DMS53 treated with DMSO at 0.1 percent for 48 hours (cell line): ENCODE data around the gene CEP170B.
"Not testable (repeated sequence)": the region's sequence is repeated elsewhere in the genome, so short reads cannot be mapped to it uniquely, and the experiment has no call there.

Source experiments
- DNase-seq: peaks from one replicate; lab custom pipeline; 2025; ENCODE audit not compliant: unreplicated experiment; lab: John Stamatoyannopoulos, UW

The CEP170B gene

DNA sequence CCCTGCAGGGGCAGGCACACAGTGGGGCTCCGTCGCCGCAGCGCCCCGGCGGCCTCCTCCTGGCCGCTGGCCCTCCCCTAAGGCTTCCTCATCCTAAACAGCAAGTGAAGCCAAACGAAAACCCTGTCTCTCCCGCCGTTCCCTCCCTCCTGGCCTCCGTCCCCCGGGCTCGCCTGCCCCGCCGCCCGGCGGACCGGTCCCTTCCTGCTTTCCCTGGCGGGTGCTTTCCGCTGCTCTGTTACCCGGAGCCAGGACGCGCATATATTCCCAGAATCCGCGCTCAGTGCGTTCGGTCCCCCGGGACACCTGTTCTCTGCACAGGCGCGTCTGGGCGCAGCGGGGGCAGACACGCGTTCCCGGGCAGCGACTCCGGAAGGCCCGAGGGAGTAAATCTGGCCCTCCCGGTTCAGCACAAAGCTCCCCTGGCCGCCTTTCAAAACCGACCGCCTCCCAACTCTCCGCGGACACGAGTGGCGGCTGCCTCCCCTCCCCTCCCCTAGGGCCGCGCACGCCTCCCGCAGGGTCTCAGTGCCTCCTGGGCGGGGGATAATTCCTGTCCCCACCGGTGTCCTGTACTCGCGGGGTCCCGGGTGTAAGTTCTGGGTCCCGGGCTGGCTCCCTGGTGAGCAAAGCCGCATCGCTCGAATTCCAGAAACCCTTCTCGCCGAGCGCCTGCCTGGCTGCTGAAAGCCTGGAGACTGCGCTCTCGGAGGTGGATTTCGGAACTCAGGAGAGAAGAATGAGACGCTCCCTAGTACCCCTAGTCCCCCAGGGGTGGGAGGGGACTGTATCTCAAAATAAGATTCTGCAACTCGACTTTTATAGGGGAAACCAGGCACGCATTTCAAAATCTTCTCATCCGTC, 21.4 kb upstream of the CEP170B start:
- no peak for DNase-seq

DNA sequence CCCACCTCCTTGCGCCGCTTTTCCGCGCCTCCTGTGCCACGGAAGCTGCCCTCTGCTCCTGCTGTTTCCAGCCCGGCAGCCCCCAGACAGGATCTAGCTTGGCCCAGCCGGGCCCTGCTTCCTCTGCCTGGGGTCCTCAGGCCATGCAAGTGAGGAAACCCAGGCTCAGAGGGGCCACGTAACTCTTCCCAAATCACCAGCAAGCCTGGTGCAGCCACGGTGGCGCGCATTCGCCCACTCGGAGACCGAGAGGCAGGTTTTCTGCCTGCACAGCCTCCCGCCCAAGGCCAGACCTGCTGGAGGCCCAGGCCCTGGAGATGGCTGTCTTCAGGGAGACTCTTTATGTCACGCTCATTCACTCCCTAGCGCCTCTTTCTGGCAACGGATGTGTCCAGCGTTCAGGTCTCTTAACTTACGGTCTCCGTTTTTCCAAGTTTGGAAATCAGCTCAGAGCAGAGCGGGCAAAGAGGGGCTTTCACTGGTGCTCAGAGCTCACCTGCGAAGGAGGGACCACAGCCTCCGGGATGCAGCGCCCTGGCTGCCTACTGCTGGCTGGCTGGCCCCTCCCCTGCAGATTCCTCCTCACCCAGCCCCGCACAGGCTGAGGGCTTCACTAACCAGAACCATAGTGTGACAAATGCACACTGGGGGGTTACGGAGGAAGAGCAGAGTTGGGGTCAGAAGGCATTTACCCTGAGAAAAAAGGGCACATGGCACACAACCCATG, 20.6 kb upstream of the CEP170B start:
- DNase-seq = no peak

DNA sequence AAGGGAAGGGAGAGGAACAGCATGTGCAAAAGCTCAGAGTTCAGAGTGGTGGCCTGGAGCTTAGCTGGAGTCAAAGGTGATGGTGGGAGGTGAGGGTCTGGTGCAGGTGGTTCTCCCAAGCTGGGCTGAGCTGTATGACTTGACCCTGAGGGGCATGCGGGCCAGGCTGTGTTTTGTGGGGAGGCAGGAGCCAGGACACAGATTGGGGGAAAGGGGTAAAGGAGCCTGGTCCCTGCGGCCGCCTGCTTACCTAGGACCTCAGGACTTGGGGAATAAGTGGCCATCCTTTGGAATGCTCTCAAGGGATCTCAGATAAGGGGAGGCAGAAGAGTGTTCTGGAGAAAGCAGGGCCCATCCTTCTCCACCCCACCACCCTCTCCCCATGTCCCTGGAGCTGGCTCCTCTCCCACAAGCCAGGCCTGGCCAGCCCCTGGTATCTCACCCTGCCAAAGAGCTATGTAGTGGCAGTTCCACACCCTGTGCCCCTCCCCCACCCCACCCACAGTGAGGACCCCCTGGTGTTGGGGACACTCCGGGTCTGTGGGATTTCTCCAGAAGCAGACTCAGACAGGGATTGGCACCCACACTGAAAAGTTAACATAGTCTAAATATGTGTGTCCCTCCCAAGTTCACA, 19.9 kb upstream of the CEP170B start:
- no peak for DNase-seq

DNA sequence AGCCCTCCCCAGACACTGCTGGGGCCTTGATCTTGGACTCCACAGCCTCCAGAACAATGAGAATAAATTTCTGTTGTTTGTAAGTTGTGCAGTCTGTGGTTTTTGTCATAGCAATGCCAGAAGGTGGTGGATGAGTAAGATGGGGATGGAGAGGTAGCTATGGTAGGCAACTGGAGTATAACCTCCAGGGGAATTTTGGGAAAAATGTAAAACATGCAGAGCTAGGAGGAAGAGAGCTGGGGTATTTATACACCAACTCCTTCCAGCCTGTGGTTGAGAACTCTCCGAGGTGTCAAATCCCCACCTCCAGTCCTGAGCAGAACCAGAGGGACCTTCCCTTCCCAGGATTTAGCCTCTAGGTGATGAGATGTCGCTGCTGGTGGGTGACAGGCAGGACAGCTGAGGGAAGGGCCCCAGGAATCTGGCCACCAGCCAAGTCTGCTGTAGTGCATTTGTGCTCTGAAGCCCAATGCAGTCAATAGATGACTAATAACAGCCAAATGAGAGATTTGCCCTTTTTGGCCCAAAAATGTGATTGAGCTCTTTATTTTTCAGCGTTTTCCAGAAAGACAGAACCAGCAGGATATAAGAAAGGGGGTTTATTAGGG, 19.1 kb upstream of the CEP170B start:
- DNase-seq = no peak

DNA sequence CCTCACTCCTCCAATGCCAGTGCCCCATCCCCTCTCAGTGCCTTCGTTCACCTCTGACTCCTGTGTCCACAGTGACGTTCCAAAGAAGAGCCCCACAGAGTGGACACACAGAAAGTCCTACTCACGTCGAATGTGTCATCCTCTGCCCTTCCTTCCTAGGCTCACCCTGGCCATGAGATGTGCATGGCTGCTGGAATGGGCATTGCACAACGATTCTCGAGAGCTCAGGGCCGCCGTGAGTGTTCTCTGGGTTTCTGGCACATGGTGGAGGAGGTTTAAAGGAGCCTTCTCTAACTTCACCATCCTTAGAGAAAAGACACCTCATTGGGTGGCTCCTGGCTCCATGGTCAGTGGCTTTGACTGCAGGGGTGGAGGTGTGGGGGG, 12.8 kb upstream of the CEP170B start:
- DNase-seq = no peak

DNA sequence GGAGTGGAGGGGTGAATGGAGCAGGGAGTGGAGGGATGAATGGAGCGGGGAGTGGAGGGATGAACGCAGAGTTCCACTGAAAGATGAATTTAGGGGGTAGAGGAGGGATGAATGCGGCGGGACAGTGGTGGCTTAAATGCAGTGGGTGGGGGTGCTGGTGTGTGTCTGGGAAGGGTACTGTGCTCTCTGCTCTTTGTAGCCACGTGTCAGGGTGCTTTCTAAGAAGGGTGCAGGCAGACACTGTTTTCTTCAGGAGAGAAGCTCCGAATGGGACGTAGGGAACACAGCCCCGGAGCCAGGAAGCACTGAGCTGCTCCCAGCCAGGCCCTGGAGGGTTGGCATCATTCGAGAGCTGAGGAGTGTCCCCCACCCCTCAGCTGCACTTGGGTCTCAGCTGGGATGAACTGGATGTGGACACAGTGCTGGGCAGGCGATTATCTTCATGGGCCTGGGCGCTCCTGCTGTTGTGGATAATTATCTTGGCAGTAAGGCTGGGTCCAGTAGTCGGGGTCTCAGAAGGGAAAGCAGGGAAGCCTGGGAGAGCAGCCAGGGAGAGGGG, 9.5 kb upstream of the CEP170B start:
- DNase-seq = no peak

DNA sequence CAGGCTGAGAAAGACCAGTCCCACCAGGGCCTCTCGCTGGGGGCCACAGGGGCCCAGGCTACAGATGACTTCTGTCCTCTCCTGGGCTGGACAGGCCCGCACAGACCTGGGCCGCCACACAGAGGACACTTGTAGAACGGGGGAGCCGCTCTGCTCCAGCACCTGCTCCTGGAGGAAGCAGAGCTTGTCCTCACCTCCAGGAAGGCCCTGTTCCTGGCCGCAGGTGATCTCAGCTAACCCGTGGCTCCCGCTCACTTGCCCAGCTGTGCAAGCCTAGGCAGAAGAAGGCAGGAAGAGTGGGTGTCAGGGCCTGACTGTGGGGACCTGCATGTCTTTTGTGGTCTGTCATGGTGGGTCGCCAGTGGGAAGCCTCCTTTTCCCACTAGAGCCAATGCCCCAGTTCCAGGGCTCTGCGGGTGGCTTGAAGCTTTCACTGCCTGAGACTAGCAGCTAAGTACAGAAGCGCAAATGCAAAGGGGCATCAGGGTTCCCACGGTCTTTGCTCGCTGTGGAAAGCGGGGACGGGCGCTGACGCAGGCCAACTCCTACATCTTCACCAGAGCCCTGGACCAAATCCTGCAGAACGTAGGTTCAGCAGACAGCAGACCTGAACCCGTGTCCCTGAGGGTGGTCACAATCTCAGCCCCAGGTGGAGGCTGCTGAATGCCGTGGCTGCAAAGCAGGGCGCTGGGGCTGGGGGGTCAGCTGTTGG, 8.8 kb upstream of the CEP170B start:
- DNase-seq = peak; percentile 11

DNA sequence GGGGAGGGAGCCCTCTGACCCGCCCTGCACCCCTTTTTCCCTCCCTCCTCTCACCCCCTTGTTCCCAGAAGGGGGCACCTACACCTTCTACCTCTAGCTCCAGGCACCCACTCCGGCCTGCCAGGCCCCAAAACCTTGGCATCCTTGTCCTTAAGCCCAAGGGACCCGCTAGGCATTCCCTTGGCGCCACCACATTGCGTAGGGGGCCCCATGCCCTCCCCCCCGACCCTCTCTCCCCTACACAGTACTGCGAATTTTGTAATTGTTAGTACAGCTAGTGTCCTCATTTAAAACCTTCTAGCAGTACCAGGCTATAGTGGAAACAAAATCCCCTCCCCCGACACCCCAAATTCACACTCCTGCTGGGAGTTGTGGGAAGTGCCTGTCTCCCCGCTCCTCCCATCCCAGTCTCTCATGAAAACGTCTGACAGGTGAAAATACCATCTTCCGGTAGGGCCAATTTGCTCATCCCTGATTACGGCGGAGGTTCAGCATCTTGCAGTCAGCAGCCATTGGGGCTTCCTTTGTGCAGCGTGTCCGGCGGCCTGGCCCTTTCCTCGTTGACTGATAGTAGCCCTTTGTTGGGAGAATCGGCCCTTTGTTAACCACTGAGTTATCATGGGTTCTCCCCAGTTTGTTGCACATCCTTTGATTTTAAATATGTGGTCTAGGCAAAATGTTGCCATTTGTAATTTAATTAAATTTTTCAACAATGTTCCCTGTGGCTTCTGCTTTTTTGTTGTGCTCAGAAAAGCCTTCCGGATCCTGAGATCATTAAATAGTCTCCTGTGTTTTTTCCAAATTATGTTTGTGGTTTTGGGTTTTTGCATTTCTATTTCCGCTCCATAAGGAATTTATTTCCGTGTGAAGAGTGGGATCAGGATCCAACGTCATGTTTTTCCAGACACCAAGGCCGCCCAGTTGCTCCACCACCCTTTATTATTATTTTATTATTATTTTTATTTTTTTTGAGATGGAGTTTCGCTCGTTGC, 7.9 kb upstream of the CEP170B start:
- no peak for DNase-seq

DNA sequence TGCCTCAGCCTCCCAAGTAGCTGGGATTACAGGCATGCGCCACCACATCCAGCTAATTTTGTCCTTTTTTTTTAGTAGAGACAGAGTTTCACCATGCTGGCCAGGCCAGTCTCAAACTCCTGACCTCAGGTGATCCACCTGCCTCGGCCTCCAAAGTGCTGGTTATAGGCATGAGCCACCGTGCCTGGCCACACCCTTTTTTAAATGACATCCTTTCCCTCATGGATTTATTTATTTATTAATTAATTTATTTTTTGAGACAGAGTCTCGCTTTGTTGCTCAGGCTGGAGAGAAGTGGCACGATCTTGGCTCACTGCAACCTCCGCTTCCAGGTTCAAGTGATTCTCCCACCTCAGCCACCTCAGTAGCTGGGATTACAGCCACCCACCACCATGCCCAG, 7.1 kb upstream of the CEP170B start:
- DNase-seq = not testable (repeated sequence)

DNA sequence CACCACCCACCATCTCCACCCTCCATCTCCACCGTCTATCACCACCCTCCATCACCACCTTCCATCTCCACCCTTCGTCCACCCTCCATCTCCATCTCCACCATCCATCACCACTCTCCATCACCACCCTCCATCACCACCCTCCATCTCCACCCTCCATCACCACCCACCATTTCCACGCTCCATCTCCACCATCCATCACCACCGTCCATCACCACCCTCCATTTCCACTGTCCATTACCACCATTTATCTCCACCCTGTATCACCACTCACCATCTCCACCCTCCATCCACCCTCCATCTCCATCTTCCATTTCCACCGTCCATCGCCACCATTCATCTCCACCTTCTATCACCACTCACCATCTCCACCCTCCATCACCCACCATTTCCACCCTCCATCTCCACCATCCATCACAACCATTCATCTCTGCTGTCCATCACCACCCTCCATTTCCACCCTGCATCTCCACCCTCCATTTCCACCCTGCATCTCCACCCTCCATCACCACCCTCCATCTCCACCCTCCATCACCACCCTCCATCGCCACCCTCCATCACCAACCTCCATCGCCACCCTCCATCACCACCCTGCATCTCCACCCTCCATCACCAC, 6.1 kb upstream of the CEP170B start:
- DNase-seq = no peak

DNA sequence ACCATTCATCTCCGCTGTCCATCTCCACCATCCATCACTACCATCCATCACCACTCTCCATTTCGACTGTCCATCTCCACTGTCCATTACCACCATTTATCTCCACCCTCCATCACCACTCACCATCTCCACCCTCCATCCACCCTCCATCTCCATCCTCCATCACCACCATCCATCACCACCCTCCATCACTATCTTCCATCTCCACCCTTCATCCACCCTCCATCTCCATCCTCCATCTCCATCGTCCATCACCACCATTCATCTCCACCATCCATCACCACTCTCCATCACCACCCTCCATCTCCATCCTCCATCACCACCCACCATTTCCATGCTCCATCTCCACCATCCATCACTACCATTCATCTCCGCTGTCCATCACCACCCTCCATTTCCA, 5.2 kb upstream of the CEP170B start:
- no peak for DNase-seq

DNA sequence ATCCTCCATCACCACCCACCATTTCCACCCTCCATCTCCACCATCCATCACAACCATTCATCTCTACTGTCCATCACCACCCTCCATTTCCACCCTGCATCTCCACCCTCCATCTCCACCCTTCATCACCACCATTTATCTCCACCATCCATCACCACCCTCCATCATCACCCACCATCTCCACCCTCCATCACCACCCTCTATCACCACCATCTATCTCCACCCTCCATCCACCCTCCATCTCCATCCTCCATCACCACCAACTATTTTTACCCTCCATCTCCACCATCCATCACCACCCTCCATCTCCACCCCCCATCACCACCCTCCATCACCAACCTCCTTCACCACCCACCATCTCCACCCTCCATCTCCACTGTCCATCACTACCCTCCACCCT, 4.7 kb upstream of the CEP170B start:
- no peak for DNase-seq

DNA sequence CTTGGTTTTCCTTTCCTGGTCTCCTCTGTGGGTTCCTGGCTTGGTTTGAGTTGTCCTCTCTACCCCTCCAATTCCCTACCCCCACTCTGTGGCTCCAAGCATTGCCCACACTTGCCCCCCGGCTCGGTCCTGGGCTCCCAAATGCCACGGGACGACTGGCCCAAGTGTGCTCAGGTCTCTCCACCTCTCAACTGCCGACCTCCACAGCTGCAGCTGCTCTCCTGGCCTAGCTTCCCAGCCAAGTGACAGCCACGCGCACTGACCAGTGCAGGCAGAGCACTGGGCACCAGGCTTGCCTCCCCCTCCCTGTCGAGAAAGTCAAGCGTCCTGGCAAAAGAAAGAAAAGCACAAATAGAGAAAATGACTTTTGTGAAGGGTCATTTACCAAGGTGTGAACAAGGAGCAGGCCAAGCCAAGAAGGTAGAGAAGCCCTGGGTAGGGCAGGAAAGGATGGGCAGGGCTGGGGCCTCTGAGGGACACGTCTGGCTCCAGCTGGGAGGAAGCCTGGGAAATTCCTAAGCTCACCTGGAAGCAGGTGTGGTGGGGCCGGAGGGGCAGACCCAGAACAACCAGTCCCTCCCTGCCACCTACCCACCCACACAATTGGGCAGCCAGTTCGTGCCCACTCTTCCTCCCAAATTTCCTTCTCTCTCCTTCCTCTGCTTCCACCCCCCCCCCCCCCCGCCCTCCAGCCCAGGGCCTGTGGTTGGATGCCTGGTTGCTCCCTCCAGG, 1.8 kb upstream of the CEP170B start:
- no peak for DNase-seq

DNA sequence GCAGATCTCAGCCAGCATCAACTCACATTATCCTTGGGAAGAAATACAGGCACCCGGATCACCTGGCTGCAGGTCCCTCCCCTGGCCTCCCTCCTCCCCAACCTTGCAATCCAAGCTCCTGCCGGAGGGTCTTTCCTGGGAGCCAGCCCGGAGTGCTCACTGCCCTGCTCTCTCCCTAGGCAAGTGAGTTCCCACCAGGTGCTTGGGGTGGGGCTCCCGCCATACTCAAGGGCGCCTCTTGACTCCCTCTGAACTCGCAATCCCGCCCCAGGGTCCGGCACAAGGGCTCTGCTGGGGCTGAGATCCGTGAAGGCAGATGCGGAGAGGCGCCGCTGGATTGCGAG, 1.2 kb upstream of the CEP170B start:
- no peak for DNase-seq

DNA sequence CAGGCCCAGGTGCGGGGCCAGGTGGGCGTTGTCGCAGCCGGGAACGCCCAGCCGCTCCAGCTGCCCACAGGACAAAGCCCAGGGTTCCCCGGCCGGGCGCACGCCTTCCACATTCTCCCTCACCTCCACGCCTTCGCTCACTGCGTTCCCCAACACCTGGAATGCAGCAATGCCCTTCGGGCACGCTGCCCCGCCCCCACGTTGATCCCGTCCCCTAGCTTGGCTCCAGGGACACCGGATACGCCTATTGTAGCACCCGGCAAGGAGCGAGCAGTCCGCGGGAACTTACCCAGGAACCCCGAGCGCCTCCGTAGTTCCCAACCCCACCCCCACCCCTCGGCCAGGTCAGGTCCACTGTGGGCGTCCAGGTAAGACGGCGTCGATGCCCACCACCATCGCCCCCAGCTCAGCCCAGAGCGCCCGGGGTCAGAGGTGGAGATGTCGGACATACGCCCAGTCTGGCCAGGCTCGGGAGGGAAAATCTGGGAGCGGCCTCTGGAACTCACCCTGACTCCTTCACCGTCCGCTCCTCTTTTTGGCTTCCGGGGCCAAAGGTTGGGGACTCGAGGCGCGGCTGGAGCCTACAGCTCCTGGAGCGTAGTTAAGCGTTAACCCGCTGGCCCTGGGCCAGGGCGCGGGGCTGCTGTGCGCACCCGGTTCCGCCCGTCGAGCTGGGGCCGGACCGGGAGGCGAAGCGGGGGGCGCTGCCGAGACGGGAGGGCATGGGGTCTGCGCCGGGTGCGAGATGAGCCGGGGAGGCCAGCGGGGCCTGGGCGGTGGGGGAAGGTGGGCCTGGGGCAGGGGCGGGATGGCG, 594 bp upstream of the CEP170B start:
- DNase-seq = peak; percentile 42

DNA sequence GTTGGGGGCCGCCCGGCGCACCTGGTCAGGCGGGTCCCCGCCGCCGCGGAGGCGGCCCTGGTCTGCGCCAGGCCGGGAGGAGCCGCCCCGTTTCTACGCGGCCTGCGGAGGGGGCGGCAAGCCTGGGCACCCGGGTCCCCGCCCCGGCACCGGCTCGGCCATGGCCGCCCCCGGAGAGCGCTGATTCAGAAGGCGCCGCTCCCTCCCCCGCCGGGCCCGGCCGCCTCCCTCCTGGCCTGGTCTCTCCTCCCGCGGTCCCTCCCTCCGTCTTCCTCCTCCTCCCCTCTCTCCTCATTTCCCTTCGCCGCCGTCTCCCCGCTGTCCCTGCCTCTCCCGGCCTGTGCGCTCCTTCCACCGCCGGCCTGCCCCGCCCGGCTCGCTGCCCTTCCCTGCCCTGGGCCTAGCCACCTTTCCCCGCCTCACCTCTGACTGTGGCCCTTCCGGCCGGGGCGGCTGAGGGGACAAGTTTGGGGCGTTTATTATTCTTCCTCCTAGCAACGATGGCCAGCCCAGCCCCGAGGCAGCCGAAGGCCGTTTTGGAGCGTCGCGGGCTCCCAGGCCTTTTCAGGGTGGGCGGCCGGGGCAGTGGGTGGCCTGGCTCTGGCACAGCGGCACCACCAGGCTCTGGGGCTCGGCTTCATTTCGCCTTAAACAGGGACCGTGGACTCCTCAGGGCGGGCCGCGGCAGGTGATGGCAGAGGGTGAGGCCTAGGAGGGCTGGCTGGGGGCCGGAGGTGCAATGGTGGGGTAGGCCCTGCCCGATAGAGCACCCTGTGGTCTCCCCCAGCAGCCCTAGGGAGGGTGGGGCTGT, 768 bp downstream of the CEP170B start:
- DNase-seq = no peak
